Hematopoietic multipotent progenitor cell treated with erythropoietin and hydrocortisone succinate and interleukin-3 and kit ligand, for 8 days (in vitro differentiated cells): ENCODE data around the gene MROH2A.
"Not testable (repeated sequence)": the region's sequence is repeated elsewhere in the genome, so short reads cannot be mapped to it uniquely, and the experiment has no call there.

ENCODE experiments used
- DNase-seq: peaks from one replicate; pipeline ENCODE4 v3.0.0-alpha.2; 2015

MROH2A gene

GRCh38 chr2:233857511-233858141, 79.5 kb downstream of the MROH2A start:
- DNase-seq = peak; percentile 94

GRCh38 chr2:233858331-233858730, 80.2 kb downstream of the MROH2A start:
- DNase-seq = no peak

GRCh38 chr2:233862261-233862768, 84.2 kb downstream of the MROH2A start:
- DNase-seq = no peak

- DNase-seq = peak; percentile 18
These were observed 87.7 kb downstream of the MROH2A start for GRCh38 chr2:233865838-233866237.

GRCh38 chr2:233866479-233866878, 88.3 kb downstream of the MROH2A start:
- no peak for DNase-seq

GRCh38 chr2:233867993-233868532, 89.9 kb downstream of the MROH2A start, which contains the start of gene MSL3B:
MSL3B (minus strand) TSS chr2:233868386.
- peak; percentile 63 for DNase-seq

GRCh38 chr2:233871432-233871831, 93.3 kb downstream of the MROH2A start:
- DNase-seq = no peak

- DNase-seq = not testable (repeated sequence)
These were observed 94.0 kb downstream of the MROH2A start for GRCh38 chr2:233872125-233872524.

- no peak for DNase-seq
These were observed 104.2 kb downstream of the MROH2A start for GRCh38 chr2:233882353-233882752.
